Central memory CD4-positive, alpha-beta T cell (primary cell): ENCODE data around the gene NEDD4L.

Experiments
- DNase-seq: peaks from one replicate; pipeline ENCODE4 v3.0.0; 2022

NEDD4L gene

GRCh38 chr18:58124475-58124874 is 80.4 kb downstream of the NEDD4L start:
- no peak for DNase-seq

- no peak for DNase-seq
These were observed 81.2 kb downstream of the NEDD4L start for GRCh38 chr18:58125183-58125582.

DNA sequence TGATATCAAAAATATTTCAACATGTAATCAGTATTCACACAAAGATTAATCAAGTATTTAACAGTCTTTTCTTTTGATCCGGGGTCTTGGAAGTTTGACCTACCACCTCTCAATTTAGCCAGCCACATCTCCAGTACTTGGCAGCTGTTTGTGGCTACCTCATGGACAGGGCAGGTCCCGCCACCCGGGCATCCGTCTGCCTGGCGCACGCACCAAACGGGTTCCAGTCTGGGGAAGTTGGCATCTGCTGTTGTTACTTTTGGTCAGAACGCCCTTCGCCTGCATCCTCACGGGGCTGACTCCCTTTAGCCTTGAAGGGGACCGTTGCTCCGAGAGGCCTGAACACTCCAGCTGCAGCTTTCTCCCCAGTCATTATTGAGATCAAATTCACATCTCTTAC is 81.7 kb downstream of the NEDD4L start:
- DNase-seq: no peak

- DNase-seq: no peak
These were observed 84.7 kb downstream of the NEDD4L start for GRCh38 chr18:58128381-58129374.

GRCh38 chr18:58132595-58133261 is 88.7 kb downstream of the NEDD4L start:
- no peak for DNase-seq

DNA sequence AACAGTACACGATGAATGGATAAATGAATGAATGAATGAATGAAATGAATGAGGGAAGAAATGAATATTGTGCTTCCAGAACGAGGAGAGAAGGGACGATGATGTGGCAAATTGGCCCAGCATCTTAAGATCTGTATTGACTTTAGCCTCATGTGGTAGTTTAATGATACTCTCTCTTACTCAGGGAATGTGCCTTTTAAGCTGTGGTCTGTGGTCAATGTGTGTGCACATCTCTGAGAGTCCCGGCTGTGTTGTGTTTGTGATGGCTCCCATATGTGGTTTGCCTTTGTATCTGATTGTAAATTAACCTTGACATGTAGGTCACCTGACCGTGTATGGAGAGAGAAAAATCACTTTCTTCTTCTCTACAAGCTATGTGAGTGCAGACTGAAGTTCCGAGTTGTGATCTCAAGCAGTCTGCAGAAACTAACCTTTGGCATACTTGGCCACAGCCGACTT is 91.2 kb downstream of the NEDD4L start:
- peak; percentile 40 for DNase-seq

DNA sequence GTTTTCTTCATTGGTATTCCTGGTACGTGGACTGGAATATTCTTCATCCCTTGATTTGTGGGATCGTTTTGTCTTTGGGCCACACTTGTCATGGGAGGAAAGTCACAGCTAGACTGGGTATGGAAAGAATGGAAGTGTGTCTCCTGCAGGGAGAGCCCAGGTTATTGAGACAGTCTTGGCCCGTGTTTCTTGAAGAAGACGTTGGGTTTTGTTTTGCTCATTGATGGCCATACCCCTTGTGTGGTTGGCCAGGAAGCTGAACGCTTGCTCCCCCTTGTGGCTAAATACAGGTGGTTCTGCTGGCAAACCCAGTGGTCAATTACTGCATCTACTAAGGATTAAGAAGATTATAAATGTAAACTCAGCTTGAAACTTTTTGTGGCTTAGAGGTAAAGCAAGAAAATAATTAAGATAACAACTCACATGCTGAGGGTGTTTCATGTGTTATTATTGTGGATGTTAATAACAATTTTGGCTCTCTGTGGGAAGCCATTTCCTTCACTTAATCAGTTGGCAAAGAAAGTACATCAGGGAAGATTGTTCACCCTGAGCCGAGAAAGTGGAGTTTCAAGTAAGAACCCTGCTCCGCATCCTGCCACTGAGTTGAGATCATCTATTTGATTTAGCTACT is 91.8 kb downstream of the NEDD4L start:
- DNase-seq: peak; percentile 19

DNA sequence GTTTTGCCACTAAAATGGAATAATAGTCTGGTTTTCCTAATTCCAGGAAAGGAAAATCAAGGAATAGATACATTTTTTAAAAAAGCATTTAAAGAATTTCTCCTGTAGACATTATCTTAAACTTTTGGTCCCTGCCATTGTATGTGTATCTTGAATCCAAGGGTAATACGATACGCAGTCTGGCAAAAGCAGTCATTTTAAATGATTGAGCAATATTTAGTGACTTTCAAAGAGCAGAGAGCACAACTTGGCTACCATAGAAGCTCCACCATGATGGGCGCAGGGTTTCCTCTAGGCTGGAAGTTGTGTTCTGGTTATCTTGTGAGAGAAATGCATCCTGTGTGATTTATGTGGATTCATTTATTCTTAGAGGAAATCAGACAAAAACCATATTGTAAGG is 92.9 kb downstream of the NEDD4L start:
- no peak for DNase-seq

GRCh38 chr18:58139459-58140386 is 95.7 kb downstream of the NEDD4L start:
- DNase-seq: no peak

DNA sequence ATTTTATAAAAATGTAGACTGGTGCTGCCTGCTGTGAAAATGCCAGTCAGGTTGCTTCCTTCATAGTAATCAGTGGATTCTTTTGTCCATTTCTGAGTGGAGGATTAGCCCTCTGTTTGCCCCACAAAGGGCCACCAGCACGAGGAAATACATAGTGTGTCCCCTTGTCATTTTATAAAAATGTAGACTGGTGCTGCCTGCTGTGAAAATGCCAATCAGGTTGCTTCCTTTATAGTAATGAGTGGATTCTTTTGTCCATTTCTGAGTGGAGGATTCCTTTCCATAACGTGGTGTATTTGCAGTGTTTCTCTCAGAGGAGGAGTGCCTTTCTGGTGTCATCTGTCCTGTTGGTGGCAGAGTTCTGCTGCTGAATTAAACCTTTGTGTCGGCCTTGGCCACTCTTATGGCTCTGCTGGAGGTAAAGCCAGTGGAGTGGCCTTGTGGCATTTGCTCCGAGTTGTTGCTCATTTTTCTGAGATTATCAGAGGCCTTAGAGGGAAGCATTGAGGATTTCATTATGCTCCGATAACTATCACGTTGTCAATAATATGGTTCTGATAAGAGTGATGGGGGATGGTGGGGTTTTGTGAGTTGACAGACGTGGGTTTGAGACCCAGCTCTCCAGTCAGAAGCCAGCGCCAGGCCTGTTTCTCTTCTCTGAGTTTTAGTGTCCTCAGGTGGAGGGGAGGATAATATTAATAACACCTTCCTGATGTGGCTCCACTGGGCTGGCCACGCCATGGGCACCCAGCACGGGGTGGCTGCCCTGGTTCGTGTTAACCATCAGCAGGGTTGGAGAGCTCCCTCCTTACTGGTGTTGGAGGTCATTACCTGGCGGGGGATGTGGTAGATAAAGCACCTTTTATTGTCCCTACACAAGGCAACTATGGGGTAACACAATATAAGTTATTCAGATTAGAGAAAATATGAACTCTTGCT is 96.6 kb downstream of the NEDD4L start:
- no peak for DNase-seq

- DNase-seq: no peak
These were observed 99.4 kb downstream of the NEDD4L start for GRCh38 chr18:58143386-58143785.

- no peak for DNase-seq
These were observed 100.1 kb downstream of the NEDD4L start for GRCh38 chr18:58144106-58144505.

- no peak for DNase-seq
These were observed 100.8 kb downstream of the NEDD4L start for GRCh38 chr18:58144671-58145285.

GRCh38 chr18:58146099-58146498 is 102.1 kb downstream of the NEDD4L start:
- DNase-seq: no peak

DNA sequence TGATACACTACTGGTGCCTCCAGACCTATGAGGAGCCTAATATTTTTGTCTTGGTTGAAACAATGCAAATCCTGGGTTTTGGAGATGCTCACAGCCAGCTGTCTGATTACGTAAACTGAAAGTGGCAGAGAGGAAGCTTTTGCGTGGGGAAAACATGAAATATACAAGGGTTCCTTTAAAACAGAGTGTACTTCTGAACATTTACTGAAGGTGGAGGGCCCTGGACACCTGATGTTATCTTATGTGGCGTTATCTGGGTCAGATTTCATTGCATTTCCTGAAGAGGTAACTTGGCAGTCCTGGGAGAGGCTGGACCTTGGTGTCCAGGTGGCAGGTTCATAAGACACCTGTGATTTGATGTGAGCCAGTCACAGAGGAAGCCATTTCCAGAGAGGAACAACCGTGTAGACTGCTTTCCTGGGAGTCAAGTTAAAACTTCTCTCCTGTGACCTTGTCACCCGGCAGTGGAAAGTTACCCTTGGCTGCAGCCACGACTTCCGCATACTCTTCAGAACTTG is 105.0 kb downstream of the NEDD4L start:
- no peak for DNase-seq

DNA sequence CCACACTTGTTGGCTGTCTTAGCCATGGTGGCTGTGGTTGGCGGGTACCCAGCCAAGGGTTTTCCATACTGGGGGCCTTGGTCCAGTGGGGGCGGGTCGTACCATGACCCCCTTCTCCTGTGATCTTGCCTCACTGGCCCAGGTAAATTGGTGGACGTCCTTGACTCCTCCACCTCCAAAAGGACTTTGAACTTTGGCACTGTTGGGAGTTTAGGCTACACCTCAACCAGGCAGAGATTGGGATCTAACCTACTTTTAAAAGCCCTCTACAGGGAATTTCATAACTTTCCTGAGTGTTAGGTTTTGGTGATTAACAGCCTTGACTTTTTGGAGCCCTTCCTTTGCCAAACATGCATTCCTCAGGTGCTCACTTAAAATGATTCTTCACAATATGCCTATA is 106.7 kb downstream of the NEDD4L start:
- DNase-seq: no peak

- DNase-seq: no peak
These were observed 108.2 kb downstream of the NEDD4L start for GRCh38 chr18:58152216-58152615.

DNA sequence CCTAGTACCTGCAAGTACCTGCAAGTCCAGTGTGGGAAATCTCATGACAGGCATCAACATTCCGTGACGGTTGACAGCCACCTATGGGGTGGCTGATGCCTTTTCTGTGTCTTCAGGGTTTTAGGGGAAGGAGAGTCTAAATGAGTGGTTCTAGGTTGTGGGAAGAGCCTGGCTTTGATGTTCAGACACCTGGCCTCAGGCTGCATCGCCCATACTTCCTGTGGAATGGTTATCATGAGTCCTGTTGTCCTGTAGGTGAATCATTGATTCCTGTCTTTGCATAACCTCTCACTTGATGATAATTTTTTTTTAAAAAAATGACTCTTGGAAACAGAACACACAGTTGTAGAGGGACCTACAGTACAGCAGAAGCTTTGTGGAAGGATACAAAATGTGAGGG is 108.9 kb downstream of the NEDD4L start:
- no peak for DNase-seq

GRCh38 chr18:58156516-58156915 is 112.5 kb downstream of the NEDD4L start:
- no peak for DNase-seq

DNA sequence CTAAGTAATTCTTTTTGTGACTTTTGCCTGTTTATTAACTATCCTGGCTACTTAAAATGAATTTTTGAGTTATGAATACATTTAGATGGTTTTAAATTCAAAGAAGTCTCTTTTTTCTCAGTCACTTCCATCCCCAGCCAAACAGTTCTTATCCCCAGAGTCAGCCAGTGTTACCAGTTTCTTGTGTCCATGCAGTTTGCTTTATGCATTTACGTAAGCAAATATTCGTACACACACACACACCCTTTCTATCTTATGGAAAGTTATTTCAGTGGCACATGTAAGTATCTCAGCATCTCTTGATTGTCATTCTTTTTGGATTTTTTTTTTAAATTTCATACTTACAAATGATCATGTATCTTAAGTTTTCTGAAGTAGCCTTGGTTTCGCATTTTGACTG is 113.2 kb downstream of the NEDD4L start:
- no peak for DNase-seq
